ENCODE results near the gene TEAD1. TPM values are rescaled to one million over a fixed set of nuclear protein-coding genes. Genes with fewer than 3 reads are reported as not detected.

Gene TEAD1
- total and polyA plus RNA-seq, 2 donors (not counting 3 experiments of a cell fraction or from before 2014, with no cell fraction given) = 15.3 to 49.0 TPM

DNA sequence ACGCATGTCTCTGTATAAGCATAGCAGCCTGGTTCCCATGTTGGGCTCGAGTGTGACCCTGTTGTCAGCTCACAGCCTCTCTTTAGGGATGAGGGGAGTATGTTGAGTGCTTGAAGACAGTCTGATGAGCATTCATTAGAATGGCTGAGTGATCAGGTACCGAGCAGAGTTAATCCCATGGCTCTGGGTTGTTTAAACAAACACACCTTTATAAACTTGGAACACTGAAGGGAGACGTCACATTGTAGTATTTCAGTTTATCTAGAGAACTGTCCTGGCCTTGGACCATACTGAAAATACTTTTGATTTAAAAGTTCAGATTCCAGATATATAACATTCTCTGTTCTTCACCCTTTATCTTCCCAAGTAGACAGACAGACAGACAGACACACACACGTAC, 76.0 kb downstream of the TEAD1 start:
- Histone ChIP-seq H4K20me1 (replicated peaks; ENCODE audit: control insufficient read depth, extremely low read depth, insufficient read depth, low read length) (no peaks in the 10 kb centered on the region), H3K4me1 (ENCODE audit: control insufficient read depth, extremely low read depth, insufficient read depth, low read length) (peaks cover 6% of the 10 kb centered on the region), H3K4me2 (ENCODE audit: insufficient read depth, low read length) (no peak overlapping the region), H3K9me3 (replicated peaks; ENCODE audit: control insufficient read depth, insufficient read depth, low read length) (no peaks in the 10 kb centered on the region), H3K4me3 (replicated peaks in 1 of 3; ENCODE audit: insufficient read depth in 1 of 3, low read depth in 1 of 3, low read length in 3 of 3) (no peak overlapping the region), H3K27me3 (ENCODE audit: control insufficient read depth in 2 of 2, insufficient read depth in 2 of 2, low read length in 2 of 2) (no peaks in the 10 kb centered on the region), H3K27ac (ENCODE audit: insufficient read depth, low read depth, low read length) (no peak overlapping the region), H3K79me2 (ENCODE audit: control insufficient read depth, insufficient read depth, low read length) (peaks cover 25% of the 10 kb centered on the region), H3K9ac (replicated peaks; ENCODE audit: extremely low read depth, insufficient read depth, low read length) (no peak overlapping the region), H3K36me3 (ENCODE audit: control insufficient read depth in 2 of 2, extremely low read depth in 1 of 2, insufficient read depth in 2 of 2, low read length in 2 of 2) (no peaks in the 10 kb centered on the region), H2AFZ (ENCODE audit: low read depth, low read length) (no peak overlapping the region), H3K9me1 (replicated peaks; ENCODE audit: control insufficient read depth, extremely low read depth, insufficient read depth, low read length) (peaks cover 2% of the 10 kb centered on the region)
- BruUV-seq (replicated peaks) = no TSS peak
- FAIRE-seq (no peak), DNase-seq (ENCODE audit: low read depth, low spot score) (no peak)
- ChIA-PET CTCF (no interaction called here), POLR2A (no interaction called here)
- dilution Hi-C loops (cut with MboI; ENCODE audit: extremely low pct_ligation_motif_present, low sequenced_read_pairs) = no loop called here
- TF ChIP-seq JUN (IDR thresholded peaks at IDR 0.05; ENCODE audit: borderline replicate concordance, insufficient read depth, insufficient read length, low read depth) (no peak), POLR2A (IDR thresholded peaks at IDR 0.05; ENCODE audit: low read depth, low read length) (no peak), EZH2 (IDR thresholded peaks at IDR 0.05; ENCODE audit: borderline replicate concordance, low read depth, low read length, severe bottlenecking) (no peak), POLR2AphosphoS5 (IDR thresholded peaks at IDR 0.05; ENCODE audit: insufficient read depth, low read depth, low read length) (no peak), FOS (IDR thresholded peaks at IDR 0.05; ENCODE audit: borderline replicate concordance, insufficient read depth, low read length) (no peak), MYC (IDR thresholded peaks at IDR 0.05; ENCODE audit: low read depth, low read length) (no peak), GATA2 (IDR thresholded peaks at IDR 0.05; ENCODE audit: insufficient read depth, insufficient read length, low read depth, low read length) (no peak)
- TF ChIP-seq, protein P1, sequence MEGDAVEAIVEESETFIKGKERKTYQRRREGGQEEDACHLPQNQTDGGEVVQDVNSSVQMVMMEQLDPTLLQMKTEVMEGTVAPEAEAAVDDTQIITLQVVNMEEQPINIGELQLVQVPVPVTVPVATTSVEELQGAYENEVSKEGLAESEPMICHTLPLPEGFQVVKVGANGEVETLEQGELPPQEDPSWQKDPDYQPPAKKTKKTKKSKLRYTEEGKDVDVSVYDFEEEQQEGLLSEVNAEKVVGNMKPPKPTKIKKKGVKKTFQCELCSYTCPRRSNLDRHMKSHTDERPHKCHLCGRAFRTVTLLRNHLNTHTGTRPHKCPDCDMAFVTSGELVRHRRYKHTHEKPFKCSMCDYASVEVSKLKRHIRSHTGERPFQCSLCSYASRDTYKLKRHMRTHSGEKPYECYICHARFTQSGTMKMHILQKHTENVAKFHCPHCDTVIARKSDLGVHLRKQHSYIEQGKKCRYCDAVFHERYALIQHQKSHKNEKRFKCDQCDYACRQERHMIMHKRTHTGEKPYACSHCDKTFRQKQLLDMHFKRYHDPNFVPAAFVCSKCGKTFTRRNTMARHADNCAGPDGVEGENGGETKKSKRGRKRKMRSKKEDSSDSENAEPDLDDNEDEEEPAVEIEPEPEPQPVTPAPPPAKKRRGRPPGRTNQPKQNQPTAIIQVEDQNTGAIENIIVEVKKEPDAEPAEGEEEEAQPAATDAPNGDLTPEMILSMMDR (IDR thresholded peaks at IDR 0.05; ENCODE audit: extremely low read depth in 1 of 2, insufficient read depth in 1 of 2, low read depth in 1 of 2, low read length in 2 of 2) = no peak
- TF ChIP-seq, protein P2, sequence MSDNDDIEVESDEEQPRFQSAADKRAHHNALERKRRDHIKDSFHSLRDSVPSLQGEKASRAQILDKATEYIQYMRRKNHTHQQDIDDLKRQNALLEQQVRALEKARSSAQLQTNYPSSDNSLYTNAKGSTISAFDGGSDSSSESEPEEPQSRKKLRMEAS (IDR thresholded peaks at IDR 0.05; ENCODE audit: insufficient read depth, insufficient read length) = no peak
- intact Hi-C loops (cut with micrococcal nuclease) = no loop called here
